Measurements from ENCODE around the gene VAV1. TPM values are rescaled to one million over a fixed set of nuclear protein-coding genes. Genes with fewer than 3 reads are reported as not detected.

Gene VAV1
- total and polyA plus RNA-seq, 2 of the 13 experiments (the other 11 are each of a cell fraction or from before 2014, with no cell fraction given), result not detected

GRCh38 chr19:6753178-6754031 is 19.1 kb upstream of the VAV1 start (continued):
- TF ChIP-seq ZNF557 (CRISPR knock-in tag; IDR thresholded peaks at IDR 0.05) (peak; percentile 58; the same call in 1 of the 2 replicates), ELF3 (CRISPR knock-in tag; IDR thresholded peaks at IDR 0.05) (peak; percentile 37), PATZ1 (CRISPR knock-in tag; IDR thresholded peaks at IDR 0.05) (peak; percentile 81), CBX5 (CRISPR knock-in tag; IDR thresholded peaks at IDR 0.05; ENCODE audit: borderline replicate concordance) (peak; percentile 88), ZSCAN9 (CRISPR knock-in tag; IDR thresholded peaks at IDR 0.05; ENCODE audit: borderline replicate concordance) (peak; percentile 86; the same call in 1 of the 2 replicates), IRF1 (CRISPR knock-in tag; IDR thresholded peaks at IDR 0.05; ENCODE audit: low read depth) (no peak), ZNF619 (CRISPR knock-in tag; IDR thresholded peaks at IDR 0.05) (0 out of 2 replicates have a peak, but pooled peaks have one; percentile 69), GATAD1 (CRISPR knock-in tag; IDR thresholded peaks at IDR 0.05) (peak; percentile 68), BORCS8-MEF2B (CRISPR knock-in tag; IDR thresholded peaks at IDR 0.05) (peak; percentile 86), ZFP36 (IDR thresholded peaks at IDR 0.05; ENCODE audit: borderline replicate concordance, low read depth, low read length, partially characterized antibody) (no peak), THAP9 (CRISPR knock-in tag; IDR thresholded peaks at IDR 0.05; ENCODE audit: borderline replicate concordance) (peak; percentile 67; the same call in 1 of the 2 replicates), ZNF343 (CRISPR knock-in tag; IDR thresholded peaks at IDR 0.05) (peak; percentile 10; the same call in 1 of the 2 replicates), ZNF441 (CRISPR knock-in tag; IDR thresholded peaks at IDR 0.05; ENCODE audit: borderline replicate concordance) (peak; percentile 66; the same call in 1 of the 2 replicates), ZNF280D (CRISPR knock-in tag; IDR thresholded peaks at IDR 0.05) (no peak), ZNF605 (CRISPR knock-in tag; IDR thresholded peaks at IDR 0.05) (peak; percentile 96), TGIF2 (CRISPR knock-in tag; IDR thresholded peaks at IDR 0.05) (peak; percentile 95), CCAR2 (optimal IDR thresholded peaks at IDR 0.05; ENCODE audit: low read depth, low read length) (no peak), IRF2 (CRISPR knock-in tag; IDR thresholded peaks at IDR 0.05) (peak; percentile 84; the same call in 1 of the 2 replicates), ZFX (CRISPR knock-in tag; IDR thresholded peaks at IDR 0.05; ENCODE audit: low read depth) (peak; percentile 61), CEBPG (CRISPR knock-in tag; IDR thresholded peaks at IDR 0.05) (peak; percentile 40; the same call in 1 of the 2 replicates)
